Measurements from ENCODE around the gene HMMR. TPM values are rescaled to one million over a fixed set of nuclear protein-coding genes. Genes with fewer than 3 reads are reported as not detected.

HMMR gene
- total and polyA plus RNA-seq, 2 experiments from 2014 or later, result 77.9 to 163 TPM

GRCh38 chr5:163504079-163504931, 43.9 kb downstream of the HMMR start:
- peak; percentile 51 for DNase-seq (ENCODE audit: low spot score)

More at GRCh38 chr5:163504079-163504931, 43.9 kb downstream of the HMMR start:
- H3K4me1 Mint-ChIP-seq, result peaks cover 36% of the 10 kb centered on the region
- Histone ChIP-seq H4K20me1 (replicated peaks; ENCODE audit: insufficient read depth) (peaks cover 28% of the 10 kb centered on the region), H3K27ac (ENCODE audit: low read depth) (peak overlapping the region; percentile 95), H3K36me3 (ENCODE audit: insufficient read depth) (no peaks in the 10 kb centered on the region), H3K4me1 (ENCODE audit: insufficient read depth) (peaks cover 35% of the 10 kb centered on the region), H3K27me3 (ENCODE audit: insufficient read depth) (no peaks in the 10 kb centered on the region), H3K9me2 (ENCODE audit: insufficient read depth) (no peaks in the 10 kb centered on the region), H3F3A (replicated peaks; ENCODE audit: low read depth) (no peaks in the 10 kb centered on the region), H3K4me3 (peak overlapping the region; percentile 58), H2AFZ (no peak overlapping the region), H3K79me2 (replicated peaks; ENCODE audit: insufficient read depth) (peaks cover 55% of the 10 kb centered on the region), H3K4me2 (peak overlapping the region; percentile 76)
- peak overlapping the region; percentile 96 for H3K4me3 Mint-ChIP-seq
- peak; percentile 14 for ATAC-seq
- peaks cover 31% of the 10 kb centered on the region for H3K36me3 Mint-ChIP-seq (ENCODE audit: low read depth)
- H3K9me3 Mint-ChIP-seq, result no peaks in the 10 kb centered on the region; the same call in 2 of the 3 replicates
- H3K27me3 Mint-ChIP-seq (ENCODE audit: insufficient read depth, low read depth, poor library complexity), result peaks cover 16% of the 10 kb centered on the region
- TF ChIP-seq JUNB (IDR thresholded peaks at IDR 0.05; ENCODE audit: unreplicated experiment), result no peak
- TF ChIP-seq EZH2phosphoT487 (IDR thresholded peaks at IDR 0.05; ENCODE audit: unreplicated experiment), result no peak
- TF ChIP-seq CTCF (conservative IDR thresholded peaks at IDR 0.05; ENCODE audit: low read depth in 2 of 2), result no peak
- no peak for TF ChIP-seq ETS1 (IDR thresholded peaks at IDR 0.05)
- no peak for TF ChIP-seq ZNF331 (CRISPR knock-in tag; IDR thresholded peaks at IDR 0.05; ENCODE audit: low read depth)
- TF ChIP-seq ZNF462 (CRISPR knock-in tag; IDR thresholded peaks at IDR 0.05), result no peak
- TF ChIP-seq POLR2AphosphoS5 (IDR thresholded peaks at IDR 0.05; ENCODE audit: low read depth), result peak; percentile 48
- TF ChIP-seq NANOG (IDR thresholded peaks at IDR 0.05; ENCODE audit: borderline replicate concordance), result no peak
- peak overlapping the region; percentile 99 for H3K27ac Mint-ChIP-seq

All from GM23338 (cell line).